Astrocyte of the cerebellum (primary cell): ENCODE measurements around the gene BANF2.

Experiments
- DNase-seq: peaks from one replicate; pipeline ENCODE4 v3.0.0-alpha.2; 2011; ENCODE audit warnings: low read depth
- H3K4me3 ChIP-seq: 2 replicates; pipeline ENCODE4 v1.5.1; 2011; ENCODE audit warnings: mild to moderate bottlenecking, low read depth, low read length, moderate library complexity
- in situ Hi-C: cut with HindIII; loops from 2 replicates; pipeline ENCODE4 v1.10.0; 2017; ENCODE audit warnings: low sequenced_read_pairs
- TF ChIP-seq, protein P1 (sequence below): IDR thresholded peaks from 2 replicates; pipeline ENCODE4 v1.5.1; 2012; ENCODE audit warnings: low read length, low read depth, moderate library complexity, mild to moderate bottlenecking; ENCODE audit errors: missing control alignments

Gene BANF2

DNA sequence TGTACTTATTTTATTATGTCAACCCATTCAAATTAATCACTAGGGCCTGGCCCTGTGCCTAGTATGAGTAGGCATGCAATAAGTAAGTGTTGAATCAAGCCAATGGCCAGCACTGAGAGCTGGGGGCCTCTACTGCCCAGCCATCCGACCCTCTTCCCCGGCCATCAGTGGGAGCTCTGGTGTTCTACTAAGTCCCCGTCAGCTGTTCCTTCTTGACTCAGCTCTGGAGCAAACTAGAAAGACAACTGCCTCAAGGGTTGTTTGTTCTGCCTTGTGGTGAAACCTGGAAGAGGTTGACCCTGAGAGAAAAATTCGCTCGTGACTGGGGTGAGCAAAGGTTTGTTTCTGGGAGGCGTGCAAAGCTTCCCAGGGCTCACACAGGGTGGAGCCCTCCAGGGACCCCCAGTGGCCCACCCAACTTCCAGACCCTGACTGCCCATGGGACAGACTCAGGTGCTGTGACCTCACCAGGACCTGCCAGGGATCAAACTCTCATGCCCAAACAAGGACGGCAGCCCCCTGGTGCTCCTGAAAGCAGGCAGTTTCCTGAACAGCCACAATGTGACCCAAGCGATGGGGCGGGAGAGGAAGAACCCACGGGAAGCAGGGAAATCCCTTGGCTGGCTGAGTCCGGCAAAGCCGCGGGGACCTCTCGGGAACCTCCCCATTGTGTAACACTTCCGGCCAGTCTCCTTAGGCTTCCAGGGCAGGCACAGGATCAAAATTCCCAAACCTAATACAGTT lies 50.4 kb downstream of the BANF2 start:
- in situ Hi-C loops, result no loop called here
- no peak overlapping the region for H3K4me3 ChIP-seq
- TF ChIP-seq, protein P1, sequence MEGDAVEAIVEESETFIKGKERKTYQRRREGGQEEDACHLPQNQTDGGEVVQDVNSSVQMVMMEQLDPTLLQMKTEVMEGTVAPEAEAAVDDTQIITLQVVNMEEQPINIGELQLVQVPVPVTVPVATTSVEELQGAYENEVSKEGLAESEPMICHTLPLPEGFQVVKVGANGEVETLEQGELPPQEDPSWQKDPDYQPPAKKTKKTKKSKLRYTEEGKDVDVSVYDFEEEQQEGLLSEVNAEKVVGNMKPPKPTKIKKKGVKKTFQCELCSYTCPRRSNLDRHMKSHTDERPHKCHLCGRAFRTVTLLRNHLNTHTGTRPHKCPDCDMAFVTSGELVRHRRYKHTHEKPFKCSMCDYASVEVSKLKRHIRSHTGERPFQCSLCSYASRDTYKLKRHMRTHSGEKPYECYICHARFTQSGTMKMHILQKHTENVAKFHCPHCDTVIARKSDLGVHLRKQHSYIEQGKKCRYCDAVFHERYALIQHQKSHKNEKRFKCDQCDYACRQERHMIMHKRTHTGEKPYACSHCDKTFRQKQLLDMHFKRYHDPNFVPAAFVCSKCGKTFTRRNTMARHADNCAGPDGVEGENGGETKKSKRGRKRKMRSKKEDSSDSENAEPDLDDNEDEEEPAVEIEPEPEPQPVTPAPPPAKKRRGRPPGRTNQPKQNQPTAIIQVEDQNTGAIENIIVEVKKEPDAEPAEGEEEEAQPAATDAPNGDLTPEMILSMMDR, result no peak
- DNase-seq, result no peak

DNA sequence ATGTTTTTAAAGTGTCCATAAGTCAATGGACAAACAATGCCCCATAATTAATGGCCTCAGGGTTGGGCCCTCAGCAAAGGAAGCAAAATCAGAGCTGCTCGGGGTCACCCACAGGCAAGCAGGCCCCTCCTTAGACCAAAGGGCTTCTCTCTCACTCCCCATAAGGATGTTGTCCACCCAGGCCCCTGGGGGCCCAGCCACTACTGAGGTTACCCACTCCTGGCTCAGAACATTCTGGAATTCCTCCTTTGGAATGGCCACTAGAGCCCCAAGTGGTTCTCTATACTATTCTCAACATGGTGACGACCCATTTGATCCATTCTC lies 50.9 kb downstream of the BANF2 start:
- no peak for DNase-seq
- H3K4me3 ChIP-seq, result no peak overlapping the region
- TF ChIP-seq, protein P1, result no peak
- in situ Hi-C loops, result no loop called here

DNA sequence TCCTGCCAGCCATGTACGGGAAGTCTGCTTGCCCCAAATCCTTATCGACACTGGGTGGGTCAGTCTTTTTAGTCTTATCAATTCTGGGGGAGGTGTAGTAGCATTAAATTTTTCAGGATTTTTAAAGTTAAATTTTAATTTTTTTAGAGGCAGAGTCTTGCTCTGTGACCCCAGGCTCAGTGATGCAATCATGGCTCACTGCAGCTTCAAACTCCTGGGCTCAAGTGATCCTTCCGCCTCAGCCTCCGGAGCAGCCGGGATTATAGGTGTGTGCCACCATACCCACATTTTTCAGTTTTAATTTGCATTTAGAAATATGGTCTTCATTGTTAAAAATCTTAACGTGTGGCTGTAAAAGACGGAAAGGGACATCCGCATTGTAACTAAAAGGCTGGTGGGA lies 51.9 kb downstream of the BANF2 start:
- TF ChIP-seq, protein P1, result no peak
- no peak for DNase-seq
- H3K4me3 ChIP-seq, result no peak overlapping the region
- in situ Hi-C loops, result no loop called here

DNA sequence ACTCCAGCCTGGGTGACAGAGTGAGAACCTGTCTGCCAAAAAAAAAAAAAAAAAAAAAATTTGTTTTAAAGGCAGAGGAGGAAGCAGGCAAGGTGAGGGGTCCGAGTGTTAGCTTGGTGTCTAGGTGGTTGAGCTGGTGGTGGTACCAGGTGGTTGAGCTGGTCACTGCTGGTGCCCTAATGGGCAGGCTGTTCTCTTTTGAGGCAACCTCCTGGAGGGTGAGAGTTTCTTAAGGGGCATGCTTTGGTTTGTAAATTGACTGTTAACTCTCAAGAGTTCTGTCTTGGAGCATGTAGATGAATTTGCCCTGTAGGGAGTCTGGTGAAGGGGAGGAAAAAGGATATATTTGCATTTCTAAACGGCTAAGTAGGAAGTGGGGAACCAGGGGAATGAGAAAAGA lies 52.7 kb downstream of the BANF2 start:
- DNase-seq, result no peak
- no peak overlapping the region for H3K4me3 ChIP-seq
- TF ChIP-seq, protein P1, result no peak
- in situ Hi-C loops, result no loop called here

DNA sequence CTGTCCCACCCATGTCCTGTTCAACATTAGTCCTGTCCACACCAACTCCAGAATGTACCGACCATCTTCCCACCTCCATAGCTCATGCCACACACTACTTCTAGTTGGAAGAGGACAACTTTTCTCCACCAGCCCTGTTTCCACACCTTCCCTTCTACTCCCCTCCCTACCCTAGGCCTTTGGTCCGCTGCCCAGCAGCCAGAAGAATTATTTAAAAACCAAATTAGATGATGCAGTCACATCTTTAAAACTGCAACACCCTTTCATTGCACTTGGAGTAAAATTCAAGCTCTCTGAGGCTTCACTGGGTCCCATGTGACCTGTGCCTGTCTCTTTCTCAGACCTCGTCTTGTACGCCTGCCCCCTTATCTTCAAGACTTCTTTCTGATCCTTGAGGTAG lies 53.8 kb downstream of the BANF2 start:
- DNase-seq, result no peak
- in situ Hi-C loops, result no loop called here
- TF ChIP-seq, protein P1, result no peak
- no peak overlapping the region for H3K4me3 ChIP-seq

DNA sequence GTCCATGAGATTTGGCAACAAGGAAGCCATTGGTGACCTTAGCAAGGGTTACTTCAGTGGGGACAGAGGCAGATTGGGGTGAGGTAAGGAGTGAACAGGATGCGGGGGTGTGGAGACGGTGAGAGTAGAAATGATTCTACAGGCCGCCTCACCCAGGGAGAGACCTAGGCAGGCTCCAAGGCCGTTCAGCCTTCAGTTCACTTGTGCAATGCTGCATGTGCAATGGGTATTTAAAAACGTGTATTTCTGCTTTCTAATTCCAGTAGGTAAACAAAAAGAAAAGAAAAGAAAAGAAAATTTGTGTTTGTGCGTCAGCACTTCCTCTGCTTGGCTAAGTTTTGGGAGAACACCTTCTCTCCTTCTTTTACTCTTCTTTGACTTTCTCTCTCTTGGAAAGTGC lies 56.8 kb downstream of the BANF2 start:
- no peak overlapping the region for H3K4me3 ChIP-seq
- in situ Hi-C loops, result loop anchor here (5.0 kb wide), 1 partner anchor 44 kb away; no protein-coding TSS in a partner anchor
- DNase-seq, result no peak
- TF ChIP-seq, protein P1, result no peak

DNA sequence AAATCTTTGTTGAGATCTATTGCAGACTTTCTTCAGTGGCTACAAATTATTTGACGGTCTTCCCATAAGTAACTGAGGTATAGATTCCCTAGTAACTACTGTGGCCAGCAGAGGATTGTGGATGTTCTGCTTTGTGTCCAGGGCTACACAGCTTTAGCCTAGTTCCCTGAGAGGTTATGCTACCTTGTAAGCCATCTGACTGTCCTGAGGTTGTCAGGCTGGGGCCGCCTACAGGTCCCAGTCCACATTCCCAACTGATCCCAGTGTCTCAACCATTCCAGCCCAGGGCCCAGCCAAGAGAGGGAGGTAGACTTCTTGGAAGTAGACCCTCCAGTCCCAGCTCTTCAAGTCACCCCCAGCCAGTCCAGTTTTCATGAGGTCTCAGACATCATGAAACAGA lies 57.7 kb downstream of the BANF2 start:
- in situ Hi-C loops, result loop anchor here (5.0 kb wide), 1 partner anchor 45 kb away; no protein-coding TSS in a partner anchor
- TF ChIP-seq, protein P1, result no peak
- DNase-seq, result no peak
- no peak overlapping the region for H3K4me3 ChIP-seq
